BE2C (cell line): ENCODE data around the gene ATP5F1C.

Source experiments
- DNase-seq: peaks from one replicate; pipeline ENCODE4 v3.0.0-alpha.2; 2020
- H3K27me3 ChIP-seq: fragments of 250-450 bp; sonication (Bioruptor Pico); 2 replicates; pipeline ENCODE4 v1.5.1; 2020; ENCODE audit warnings: mild to moderate bottlenecking
- H3K36me3 ChIP-seq: fragments of 250-450 bp; sonication (Bioruptor Pico); 2 replicates; pipeline ENCODE4 v1.5.1; 2020; ENCODE audit warnings: mild to moderate bottlenecking
- H3K4me1 ChIP-seq: fragments of 250-450 bp; sonication (Bioruptor Pico); 2 replicates; pipeline ENCODE4 v1.5.1; 2020
- H3K4me3 ChIP-seq: 2 replicates; pipeline ENCODE4 v1.5.1; 2011; ENCODE audit warnings: low read depth, low read length
- H3K9me3 ChIP-seq: fragments of 250-450 bp; sonication (Bioruptor Pico); 2 replicates; pipeline ENCODE4 v1.5.1; 2020
- CTCF ChIP-seq: IDR thresholded peaks from 2 replicates; pipeline ENCODE4 v1.5.1; 2012; ENCODE audit warnings: mild to moderate bottlenecking, low read depth, low read length

The ATP5F1C gene

GRCh38 chr10:7813481-7813880 is 25.5 kb downstream of the ATP5F1C start:
- no peak for TF ChIP-seq CTCF

GRCh38 chr10:7817576-7817975 is 29.6 kb downstream of the ATP5F1C start:
- Histone ChIP-seq H3K4me1 (peaks cover 2% of the 10 kb centered on the region; the same call in 1 of the 2 replicates), H3K27me3 (no peaks in the 10 kb centered on the region), H3K9me3 (no peaks in the 10 kb centered on the region), H3K36me3 (peaks cover 3% of the 10 kb centered on the region; the same call in 1 of the 2 replicates), H3K4me3 (peak overlapping the region; percentile 84)
- no peak for DNase-seq
- TF ChIP-seq CTCF, result no peak

More at GRCh38 chr10:7813481-7813880, 25.5 kb downstream of the ATP5F1C start:
- H3K36me3 ChIP-seq, result no peaks in the 10 kb centered on the region
- no peaks in the 10 kb centered on the region for H3K9me3 ChIP-seq
- H3K27me3 ChIP-seq, result no peaks in the 10 kb centered on the region
- H3K4me1 ChIP-seq, result no peaks in the 10 kb centered on the region; the same call in 1 of the 2 replicates
- DNase-seq, result no peak
- H3K4me3 ChIP-seq, result no peak overlapping the region

GRCh38 chr10:7817984-7818294 is 30.0 kb downstream of the ATP5F1C start:
- Histone ChIP-seq H3K27me3 (no peaks in the 10 kb centered on the region), H3K36me3 (peaks cover 3% of the 10 kb centered on the region; the same call in 1 of the 2 replicates), H3K4me1 (peaks cover 2% of the 10 kb centered on the region; the same call in 1 of the 2 replicates), H3K4me3 (peak overlapping the region; percentile 84), H3K9me3 (no peaks in the 10 kb centered on the region)
- DNase-seq, result no peak
- TF ChIP-seq CTCF, result no peak

GRCh38 chr10:7818295-7819120 is 30.5 kb downstream of the ATP5F1C start, which contains the start of gene TAF3:
TAF3 (plus strand) TSS chr10:7818505; CDS start chr10:7818710, 205 bp downstream.
- TF ChIP-seq CTCF, result no peak
- H3K9me3 ChIP-seq, result no peaks in the 10 kb centered on the region
- peak; percentile 91 for DNase-seq
- H3K4me1 ChIP-seq, result peaks cover 2% of the 10 kb centered on the region; the same call in 1 of the 2 replicates
- peaks cover 3% of the 10 kb centered on the region; the same call in 1 of the 2 replicates for H3K36me3 ChIP-seq
- H3K4me3 ChIP-seq, result peak within 1 kb of the TSS; percentile 84
- no peaks in the 10 kb centered on the region for H3K27me3 ChIP-seq

- peaks cover 3% of the 10 kb centered on the region for H3K36me3 ChIP-seq
- H3K27me3 ChIP-seq, result no peaks in the 10 kb centered on the region
- peak; percentile 48 for DNase-seq
- no peaks in the 10 kb centered on the region for H3K9me3 ChIP-seq
- H3K4me1 ChIP-seq, result peaks cover 2% of the 10 kb centered on the region; the same call in 1 of the 2 replicates
- peak overlapping the region; percentile 84 for H3K4me3 ChIP-seq
- peak; percentile 42 for TF ChIP-seq CTCF
Measured at GRCh38 chr10:7819121-7819460, 31.1 kb downstream of the ATP5F1C start.

GRCh38 chr10:7824251-7824650 is 36.3 kb downstream of the ATP5F1C start:
- no peak for DNase-seq
- no peak for TF ChIP-seq CTCF
- no peaks in the 10 kb centered on the region for H3K27me3 ChIP-seq
- H3K36me3 ChIP-seq, result peaks cover 15% of the 10 kb centered on the region
- H3K4me1 ChIP-seq, result peaks cover 2% of the 10 kb centered on the region; the same call in 1 of the 2 replicates
- H3K9me3 ChIP-seq, result no peaks in the 10 kb centered on the region
- no peak overlapping the region for H3K4me3 ChIP-seq
